Gastrocnemius medialis (tissue), 4 donors: Measurements from ENCODE around the gene EPS8L1.

ENCODE experiments used
- POLR2A ChIP-seq, 2 donors: fragments of 450-650 bp; IDR thresholded peaks; one replicate each; pipeline ENCODE4 v1.6.1; 2017; ENCODE audit warnings: antibody characterized with exemption in 2 of 2, mild to moderate bottlenecking in 2 of 2, moderate library complexity in 2 of 2
- TF ChIP-seq, protein P1 (sequence below), 5 experiments: fragments of 450-650 bp in 3 of 5; fragments of 200-600 bp in 2 of 5; sonication (generic) in 2 of 5; IDR thresholded peaks in 4 of 5; conservative IDR thresholded peaks in 1 of 5; 1 replicate in 4 of 5; 2 replicates in 1 of 5; pipeline ENCODE4 v1.5.1; 2016 to 2019; ENCODE audit warnings: antibody characterized with exemption in 5 of 5, mild to moderate bottlenecking in 3 of 5, moderate library complexity in 3 of 5

DNA sequence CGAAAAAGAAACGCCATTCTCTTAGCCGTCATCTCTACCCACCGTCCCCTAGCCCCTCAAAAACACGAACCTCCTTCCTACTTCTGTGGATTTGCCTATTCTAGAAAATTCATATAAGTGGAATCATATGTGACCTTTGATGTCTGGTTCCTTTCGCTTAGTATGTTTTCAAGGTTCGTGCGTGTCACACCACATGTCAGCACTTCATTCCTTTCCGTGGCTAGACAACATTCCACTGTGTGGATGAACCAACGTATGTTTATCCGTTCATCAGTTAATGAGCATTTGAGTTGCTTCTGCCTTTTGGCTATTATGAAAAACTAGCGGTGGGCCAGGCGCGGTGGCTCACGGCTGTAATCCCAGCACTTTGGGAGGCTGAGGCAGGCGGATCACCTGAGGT, 55.8 kb downstream of the EPS8L1 start:
- TF ChIP-seq, protein P1, sequence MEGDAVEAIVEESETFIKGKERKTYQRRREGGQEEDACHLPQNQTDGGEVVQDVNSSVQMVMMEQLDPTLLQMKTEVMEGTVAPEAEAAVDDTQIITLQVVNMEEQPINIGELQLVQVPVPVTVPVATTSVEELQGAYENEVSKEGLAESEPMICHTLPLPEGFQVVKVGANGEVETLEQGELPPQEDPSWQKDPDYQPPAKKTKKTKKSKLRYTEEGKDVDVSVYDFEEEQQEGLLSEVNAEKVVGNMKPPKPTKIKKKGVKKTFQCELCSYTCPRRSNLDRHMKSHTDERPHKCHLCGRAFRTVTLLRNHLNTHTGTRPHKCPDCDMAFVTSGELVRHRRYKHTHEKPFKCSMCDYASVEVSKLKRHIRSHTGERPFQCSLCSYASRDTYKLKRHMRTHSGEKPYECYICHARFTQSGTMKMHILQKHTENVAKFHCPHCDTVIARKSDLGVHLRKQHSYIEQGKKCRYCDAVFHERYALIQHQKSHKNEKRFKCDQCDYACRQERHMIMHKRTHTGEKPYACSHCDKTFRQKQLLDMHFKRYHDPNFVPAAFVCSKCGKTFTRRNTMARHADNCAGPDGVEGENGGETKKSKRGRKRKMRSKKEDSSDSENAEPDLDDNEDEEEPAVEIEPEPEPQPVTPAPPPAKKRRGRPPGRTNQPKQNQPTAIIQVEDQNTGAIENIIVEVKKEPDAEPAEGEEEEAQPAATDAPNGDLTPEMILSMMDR (IDR thresholded peaks at IDR 0.05 in 4 of 5, conservative IDR thresholded peaks at IDR 0.05 in 1 of 5), result no peak
- TF ChIP-seq POLR2A (IDR thresholded peaks at IDR 0.05), result no peak
